ENCODE measurements around the gene RNFT2.

DNA sequence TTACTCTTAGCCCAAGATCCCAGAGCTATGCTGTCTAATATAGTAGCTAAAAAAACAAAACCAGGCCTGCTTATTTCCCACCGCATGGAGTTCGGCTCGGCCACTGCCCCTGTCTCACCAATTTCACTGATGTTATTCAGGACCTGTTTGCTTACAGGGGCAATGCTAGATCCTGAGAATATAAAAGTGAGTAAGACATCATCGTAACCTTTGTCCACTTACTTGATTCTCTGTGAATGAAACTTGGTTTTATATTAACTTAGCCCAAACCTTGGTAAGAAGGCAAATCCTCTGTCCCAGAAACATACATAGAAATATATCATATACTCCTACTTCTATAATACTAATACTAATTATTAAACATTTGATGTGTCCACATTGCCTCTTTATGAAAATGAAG is 56.6 kb downstream of the RNFT2 start:
- TF ChIP-seq, protein P1, sequence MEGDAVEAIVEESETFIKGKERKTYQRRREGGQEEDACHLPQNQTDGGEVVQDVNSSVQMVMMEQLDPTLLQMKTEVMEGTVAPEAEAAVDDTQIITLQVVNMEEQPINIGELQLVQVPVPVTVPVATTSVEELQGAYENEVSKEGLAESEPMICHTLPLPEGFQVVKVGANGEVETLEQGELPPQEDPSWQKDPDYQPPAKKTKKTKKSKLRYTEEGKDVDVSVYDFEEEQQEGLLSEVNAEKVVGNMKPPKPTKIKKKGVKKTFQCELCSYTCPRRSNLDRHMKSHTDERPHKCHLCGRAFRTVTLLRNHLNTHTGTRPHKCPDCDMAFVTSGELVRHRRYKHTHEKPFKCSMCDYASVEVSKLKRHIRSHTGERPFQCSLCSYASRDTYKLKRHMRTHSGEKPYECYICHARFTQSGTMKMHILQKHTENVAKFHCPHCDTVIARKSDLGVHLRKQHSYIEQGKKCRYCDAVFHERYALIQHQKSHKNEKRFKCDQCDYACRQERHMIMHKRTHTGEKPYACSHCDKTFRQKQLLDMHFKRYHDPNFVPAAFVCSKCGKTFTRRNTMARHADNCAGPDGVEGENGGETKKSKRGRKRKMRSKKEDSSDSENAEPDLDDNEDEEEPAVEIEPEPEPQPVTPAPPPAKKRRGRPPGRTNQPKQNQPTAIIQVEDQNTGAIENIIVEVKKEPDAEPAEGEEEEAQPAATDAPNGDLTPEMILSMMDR (IDR thresholded peaks at IDR 0.05) = no peak
- TF ChIP-seq POLR2A (IDR thresholded peaks at IDR 0.05) = no peak

Data from lower leg skin (tissue), 3 donors.